Adipocyte (in vitro differentiated cells): ENCODE results near the gene SRCAP.

Experiments
- DNase-seq: peaks from one replicate; pipeline ENCODE4 v3.0.0-alpha.2; 2015; ENCODE audit warnings: low read depth
- H3K27me3 ChIP-seq: replicated peaks from 2 replicates; pipeline ENCODE4 v1.7.0; 2013; ENCODE audit warnings: mild to moderate bottlenecking, low read length, moderate library complexity; ENCODE audit not compliant: control insufficient read depth, insufficient read depth
- H3K36me3 ChIP-seq: 2 replicates; pipeline ENCODE4 v1.7.0; 2013; ENCODE audit warnings: low read length, mild to moderate bottlenecking, moderate library complexity; ENCODE audit not compliant: control insufficient read depth, insufficient read depth, severe bottlenecking
- H3K4me1 ChIP-seq: 2 replicates; pipeline ENCODE4 v1.7.0; 2013; ENCODE audit warnings: mild to moderate bottlenecking, low read length, moderate library complexity; ENCODE audit not compliant: control insufficient read depth, insufficient read depth
- H3K4me3 ChIP-seq: 2 replicates; pipeline ENCODE4 v1.7.0; 2013; ENCODE audit warnings: mild to moderate bottlenecking, low read length, moderate library complexity
- H3K9ac ChIP-seq: 2 replicates; pipeline ENCODE4 v1.7.0; 2013; ENCODE audit warnings: mild to moderate bottlenecking, low read length, moderate library complexity
- H3K9me3 ChIP-seq: 2 replicates; pipeline ENCODE4 v1.7.0; 2013; ENCODE audit warnings: mild to moderate bottlenecking, low read length, moderate library complexity; ENCODE audit not compliant: control insufficient read depth

Gene SRCAP

GRCh38 chr16:30755955-30756780 lies 57.2 kb downstream of the SRCAP start:
- H3K4me3 ChIP-seq = no peak overlapping the region
- H3K4me1 ChIP-seq = peaks cover 9% of the 10 kb centered on the region
- peaks cover 50% of the 10 kb centered on the region for H3K36me3 ChIP-seq
- H3K27me3 ChIP-seq = no peaks in the 10 kb centered on the region
- H3K9ac ChIP-seq = no peak overlapping the region
- no peak for DNase-seq
- H3K9me3 ChIP-seq = no peaks in the 10 kb centered on the region

GRCh38 chr16:30756781-30757100 lies 57.8 kb downstream of the SRCAP start:
- Histone ChIP-seq H3K9ac (no peak overlapping the region), H3K4me1 (peaks cover 10% of the 10 kb centered on the region), H3K36me3 (peaks cover 46% of the 10 kb centered on the region), H3K27me3 (no peaks in the 10 kb centered on the region), H3K9me3 (no peaks in the 10 kb centered on the region), H3K4me3 (no peak overlapping the region)
- no peak for DNase-seq

GRCh38 chr16:30757316-30757715 lies 58.3 kb downstream of the SRCAP start:
- no peak for DNase-seq
- Histone ChIP-seq H3K36me3 (peaks cover 46% of the 10 kb centered on the region), H3K27me3 (no peaks in the 10 kb centered on the region), H3K9me3 (no peaks in the 10 kb centered on the region), H3K4me1 (peaks cover 10% of the 10 kb centered on the region), H3K4me3 (no peak overlapping the region), H3K9ac (no peak overlapping the region)

GRCh38 chr16:30758988-30759491 lies 60.1 kb downstream of the SRCAP start:
- Histone ChIP-seq H3K4me1 (peaks cover 23% of the 10 kb centered on the region), H3K9me3 (no peaks in the 10 kb centered on the region), H3K27me3 (no peaks in the 10 kb centered on the region), H3K4me3 (no peak overlapping the region), H3K36me3 (peaks cover 43% of the 10 kb centered on the region), H3K9ac (no peak overlapping the region)
- no peak for DNase-seq

GRCh38 chr16:30760001-30760559 lies 61.1 kb downstream of the SRCAP start:
- H3K4me3 ChIP-seq = no peak overlapping the region
- no peak overlapping the region for H3K9ac ChIP-seq
- no peaks in the 10 kb centered on the region for H3K9me3 ChIP-seq
- no peaks in the 10 kb centered on the region for H3K27me3 ChIP-seq
- DNase-seq = no peak
- H3K4me1 ChIP-seq = peaks cover 20% of the 10 kb centered on the region
- H3K36me3 ChIP-seq = peaks cover 45% of the 10 kb centered on the region

- Histone ChIP-seq H3K4me3 (peak overlapping the region; percentile 96), H3K9ac (peak overlapping the region; percentile 78), H3K9me3 (no peaks in the 10 kb centered on the region), H3K4me1 (peaks cover 20% of the 10 kb centered on the region), H3K36me3 (peaks cover 50% of the 10 kb centered on the region), H3K27me3 (no peaks in the 10 kb centered on the region)
- no peak for DNase-seq
Observed at GRCh38 chr16:30760577-30761426, 61.8 kb downstream of the SRCAP start.

GRCh38 chr16:30761427-30761927 lies 62.5 kb downstream of the SRCAP start:
- peak; percentile 79 for DNase-seq
- Histone ChIP-seq H3K4me1 (peaks cover 20% of the 10 kb centered on the region), H3K4me3 (peak overlapping the region; percentile 96), H3K36me3 (peaks cover 50% of the 10 kb centered on the region), H3K9ac (peak overlapping the region; percentile 78), H3K9me3 (no peaks in the 10 kb centered on the region), H3K27me3 (no peaks in the 10 kb centered on the region)

GRCh38 chr16:30761928-30762902 lies 63.2 kb downstream of the SRCAP start, which contains the start of the genes CFAP119 and RNF40:
TSS of gene CFAP119 (minus strand) at chr16:30762062. CDS start at chr16:30761748, 314 bp downstream.
TSS of gene RNF40 (plus strand) at chr16:30762322. CDS start at chr16:30762546, 224 bp downstream.
- no peaks in the 10 kb centered on the region for H3K27me3 ChIP-seq
- no peaks in the 10 kb centered on the region for H3K9me3 ChIP-seq
- DNase-seq = peak; percentile 99
- peak within 1 kb of the TSS; percentile 96 for H3K4me3 ChIP-seq
- H3K4me1 ChIP-seq = peaks cover 20% of the 10 kb centered on the region
- H3K36me3 ChIP-seq = peaks cover 50% of the 10 kb centered on the region
- H3K9ac ChIP-seq = peak within 1 kb of the TSS; percentile 94

GRCh38 chr16:30762991-30763725 lies 64.2 kb downstream of the SRCAP start:
- no peaks in the 10 kb centered on the region for H3K27me3 ChIP-seq
- H3K4me3 ChIP-seq = peak overlapping the region; percentile 96
- peaks cover 53% of the 10 kb centered on the region for H3K36me3 ChIP-seq
- no peak for DNase-seq
- H3K9me3 ChIP-seq = no peaks in the 10 kb centered on the region
- H3K4me1 ChIP-seq = peaks cover 20% of the 10 kb centered on the region
- H3K9ac ChIP-seq = peak overlapping the region; percentile 94

- H3K36me3 ChIP-seq = peaks cover 62% of the 10 kb centered on the region
- no peaks in the 10 kb centered on the region for H3K27me3 ChIP-seq
- H3K4me3 ChIP-seq = no peak overlapping the region
- H3K9me3 ChIP-seq = no peaks in the 10 kb centered on the region
- peak overlapping the region; percentile 94 for H3K9ac ChIP-seq
- no peak for DNase-seq
- H3K4me1 ChIP-seq = peaks cover 20% of the 10 kb centered on the region
Observed at GRCh38 chr16:30764086-30764485, 65.1 kb downstream of the SRCAP start.
